Caki2 (cell line): ENCODE data around the gene USP32. TPM values are rescaled to one million over a fixed set of nuclear protein-coding genes. Genes with fewer than 3 reads are reported as not detected.

Experiments
- DNase-seq: peaks from one replicate; pipeline ENCODE4 v3.0.0-alpha.2; 2015; ENCODE audit warnings: low read depth
- in situ Hi-C: cut with HindIII; loops from 2 replicates; pipeline ENCODE4 v1.10.0; 2016; ENCODE audit warnings: low sequenced_read_pairs, low pct_unique_long_range_greater_than_20kb, mixed read lengths
- total RNA-seq: library from RNA; depleted of rRNA; stranded (reverse); fragments of >200 nt; shearing (Covaris generic); gene quantifications from 2 replicates; pipeline ENCODE4 v1.2.3, GENCODE V29; 2014; ENCODE audit warnings: low replicate concordance; rRNA removed

The USP32 gene
- total RNA-seq, 1 experiment from 2014 or later, result 17.2 TPM

- in situ Hi-C loops, result loop anchor here (25.0 kb wide), 1 partner anchor 96 kb away; no protein-coding TSS in a partner anchor
- no peak for DNase-seq
Observed at GRCh38 chr17:60141111-60142018, 250.6 kb downstream of the USP32 start.

GRCh38 chr17:60139438-60140285 is 252.3 kb downstream of the USP32 start:
- DNase-seq, result peak; percentile 52
- in situ Hi-C loops, result loop anchor here (25.0 kb wide), 1 partner anchor 98 kb away; no protein-coding TSS in a partner anchor

- in situ Hi-C loops, result loop anchor here (25.0 kb wide), 1 partner anchor 98 kb away; no protein-coding TSS in a partner anchor
Observed at GRCh38 chr17:60138769-60139437, 253.0 kb downstream of the USP32 start.

GRCh38 chr17:60137731-60138130 is 254.2 kb downstream of the USP32 start:
- in situ Hi-C loops, result loop anchor here (25.0 kb wide), 1 partner anchor 100 kb away; no protein-coding TSS in a partner anchor
- DNase-seq, result no peak

More at GRCh38 chr17:60138769-60139437, 253.0 kb downstream of the USP32 start:
- no peak for DNase-seq

- in situ Hi-C loops, result loop anchor here (25.0 kb wide), 1 partner anchor 101 kb away; no protein-coding TSS in a partner anchor
- no peak for DNase-seq
Observed at GRCh38 chr17:60135951-60136666, 255.8 kb downstream of the USP32 start.

GRCh38 chr17:60135151-60135950 is 256.6 kb downstream of the USP32 start:
- in situ Hi-C loops, result loop anchor here (25.0 kb wide), 1 partner anchor 102 kb away; no protein-coding TSS in a partner anchor
- DNase-seq, result peak; percentile 84

GRCh38 chr17:60134396-60135150 is 257.4 kb downstream of the USP32 start:
- in situ Hi-C loops, result loop anchor here (25.0 kb wide), 1 partner anchor 103 kb away; no protein-coding TSS in a partner anchor

GRCh38 chr17:60130466-60130865 is 261.5 kb downstream of the USP32 start:
- DNase-seq, result no peak
- in situ Hi-C loops, result loop anchor here (25.0 kb wide), 1 partner anchor 107 kb away; no protein-coding TSS in a partner anchor

More at GRCh38 chr17:60134396-60135150, 257.4 kb downstream of the USP32 start:
- DNase-seq, result peak; percentile 15

GRCh38 chr17:60129164-60129563 is 262.8 kb downstream of the USP32 start:
- in situ Hi-C loops, result loop anchor here (25.0 kb wide), 1 partner anchor 108 kb away; no protein-coding TSS in a partner anchor
- DNase-seq, result no peak

Other genes with a start within 250 kb of the USP32 start
- gene CA4, start 242.2 kb downstream of the USP32 start, total RNA-seq, result not detected in 2 replicates
- gene CHCT1, start 30.4 kb upstream of the USP32 start, total RNA-seq, result not detected in 2 replicates
- gene APPBP2, start 134.1 kb upstream of the USP32 start, total RNA-seq, result 27.9 and 28.9 TPM in 2 replicates
- gene PPM1D, start 208.1 kb upstream of the USP32 start, total RNA-seq, result 6.9 and 18.2 TPM in 2 replicates